ENCODE data around the gene ZNF385B.

DNA sequence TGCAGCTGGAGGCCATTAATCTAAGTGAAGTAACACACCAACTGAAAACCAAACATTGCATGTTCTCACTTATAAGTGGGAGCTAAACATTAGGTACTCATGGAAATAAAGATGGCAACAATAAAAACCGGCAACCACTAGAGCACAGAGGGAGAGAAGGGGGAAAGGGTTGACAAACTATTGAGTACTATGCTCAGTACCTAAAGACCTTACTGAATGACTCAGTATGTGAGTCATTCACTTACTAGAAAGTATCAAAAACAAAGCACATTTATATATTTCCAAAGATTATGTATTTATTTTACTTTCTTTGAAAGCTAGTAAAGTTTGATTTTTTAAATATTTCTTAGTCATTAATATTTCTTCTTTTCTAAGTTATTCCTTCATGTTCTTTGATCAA lies 48.9 kb downstream of the ZNF385B start:
- TF ChIP-seq HOXB6 (CRISPR knock-in tag; IDR thresholded peaks at IDR 0.05; ENCODE audit: borderline replicate concordance), result no peak
- TF ChIP-seq CTCF (IDR thresholded peaks at IDR 0.05 in 2 of 3, conservative IDR thresholded peaks at IDR 0.05 in 1 of 3; ENCODE audit: insufficient read depth in 2 of 3, low read depth in 1 of 3, low read length in 3 of 3), result no peak
